ENCODE results near the gene ORM1. TPM values are rescaled to one million over a fixed set of nuclear protein-coding genes. Genes with fewer than 3 reads are reported as not detected.

The ORM1 gene
- total and polyA plus RNA-seq, 4 donors = 22.4 to 1,249 (median 184) TPM

GRCh38 chr9:114371973-114372917, 49.3 kb downstream of the ORM1 start:
- H3K4me1 ChIP-seq (ENCODE audit: control insufficient read depth in 5 of 5, insufficient read depth in 5 of 5, low read length in 5 of 5) = peaks cover 0 to 25% (median 4%) of the 10 kb centered on the region in 5 donors
- DNase-seq (no peak), ATAC-seq (ENCODE audit: insufficient read depth, low FRiP score) (peak; percentile 39)
- H3K27me3 ChIP-seq (ENCODE audit: control insufficient read depth in 3 of 3, insufficient read depth in 3 of 3, low read length in 2 of 3) = no peaks in the 10 kb centered on the region
- WGBS, 2 donors = 13 to 15% methylated on average over 14 of the region's 14 CpGs
- TF ChIP-seq, protein P1, sequence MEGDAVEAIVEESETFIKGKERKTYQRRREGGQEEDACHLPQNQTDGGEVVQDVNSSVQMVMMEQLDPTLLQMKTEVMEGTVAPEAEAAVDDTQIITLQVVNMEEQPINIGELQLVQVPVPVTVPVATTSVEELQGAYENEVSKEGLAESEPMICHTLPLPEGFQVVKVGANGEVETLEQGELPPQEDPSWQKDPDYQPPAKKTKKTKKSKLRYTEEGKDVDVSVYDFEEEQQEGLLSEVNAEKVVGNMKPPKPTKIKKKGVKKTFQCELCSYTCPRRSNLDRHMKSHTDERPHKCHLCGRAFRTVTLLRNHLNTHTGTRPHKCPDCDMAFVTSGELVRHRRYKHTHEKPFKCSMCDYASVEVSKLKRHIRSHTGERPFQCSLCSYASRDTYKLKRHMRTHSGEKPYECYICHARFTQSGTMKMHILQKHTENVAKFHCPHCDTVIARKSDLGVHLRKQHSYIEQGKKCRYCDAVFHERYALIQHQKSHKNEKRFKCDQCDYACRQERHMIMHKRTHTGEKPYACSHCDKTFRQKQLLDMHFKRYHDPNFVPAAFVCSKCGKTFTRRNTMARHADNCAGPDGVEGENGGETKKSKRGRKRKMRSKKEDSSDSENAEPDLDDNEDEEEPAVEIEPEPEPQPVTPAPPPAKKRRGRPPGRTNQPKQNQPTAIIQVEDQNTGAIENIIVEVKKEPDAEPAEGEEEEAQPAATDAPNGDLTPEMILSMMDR (IDR thresholded peaks at IDR 0.05; ENCODE audit: control extremely low read depth, extremely low read depth) = no peak
- H3K9ac ChIP-seq (ENCODE audit: insufficient read depth in 1 of 2, low read length in 2 of 2) = no peak overlapping the region
- peaks cover 0 to 37% (median 33%) of the 10 kb centered on the region in 4 donors for H3K36me3 ChIP-seq (ENCODE audit: control insufficient read depth in 4 of 4, insufficient read depth in 4 of 4, low read length in 4 of 4)
- H3K9me3 ChIP-seq (ENCODE audit: control insufficient read depth in 4 of 4, insufficient read depth in 3 of 4, low read length in 3 of 4) = no peaks in the 10 kb centered on the region
- peak overlapping the region in 1 of 2 donors; percentile 44 for H3K27ac ChIP-seq (ENCODE audit: low read depth in 1 of 2, low read length in 1 of 2)
- H3K4me3 ChIP-seq = no peak overlapping the region

DNA sequence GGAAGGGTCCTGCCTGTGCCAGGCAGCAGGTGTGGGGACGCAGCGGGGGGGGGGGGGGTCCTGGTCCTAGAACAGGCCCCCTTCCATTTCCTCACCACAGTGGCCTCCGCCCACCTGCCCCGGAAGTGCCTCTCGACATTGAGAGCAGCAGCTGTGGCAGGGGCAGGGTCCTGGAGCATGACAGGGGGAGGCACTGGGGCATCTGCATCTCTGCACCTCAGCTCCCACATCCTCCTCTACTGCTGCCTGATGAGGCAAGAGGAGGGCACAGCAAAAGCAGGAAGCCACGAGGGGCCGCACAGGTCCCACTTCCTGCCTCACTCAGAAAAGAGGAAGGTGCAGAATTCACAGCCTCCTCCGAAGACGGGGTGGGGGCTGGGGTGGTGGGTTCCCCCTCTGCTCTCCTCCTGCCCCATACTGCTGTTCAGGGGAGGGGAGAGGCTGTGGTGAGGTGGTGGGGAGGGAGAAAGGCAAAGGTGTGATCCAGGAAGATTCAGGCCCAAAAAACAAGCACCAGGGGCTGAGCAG, 50.1 kb downstream of the ORM1 start:
- Histone ChIP-seq H3K9ac (ENCODE audit: insufficient read depth in 1 of 2, low read length in 2 of 2) (no peak overlapping the region), H3K36me3 (ENCODE audit: control insufficient read depth in 4 of 4, insufficient read depth in 4 of 4, low read length in 4 of 4) (peaks cover 0 to 35% (median 32%) of the 10 kb centered on the region in 4 donors), H3K4me3 (no peak overlapping the region), H3K27me3 (ENCODE audit: control insufficient read depth in 3 of 3, insufficient read depth in 3 of 3, low read length in 2 of 3) (no peaks in the 10 kb centered on the region), H3K4me1 (ENCODE audit: control insufficient read depth in 5 of 5, insufficient read depth in 5 of 5, low read length in 5 of 5) (peaks cover 0 to 20% (median 4%) of the 10 kb centered on the region in 5 donors), H3K27ac (ENCODE audit: low read depth in 1 of 2, low read length in 1 of 2) (peak overlapping the region in 1 of 2 donors; percentile 44), H3K9me3 (ENCODE audit: control insufficient read depth in 4 of 4, insufficient read depth in 3 of 4, low read length in 3 of 4) (no peaks in the 10 kb centered on the region)
- TF ChIP-seq, protein P1 (IDR thresholded peaks at IDR 0.05; ENCODE audit: control extremely low read depth, extremely low read depth) = no peak
- 10 to 29% methylated on average over 9 of the region's 9 CpGs for WGBS, 2 donors
- ATAC-seq (ENCODE audit: insufficient read depth, low FRiP score) = peak; percentile 65
- DNase-seq = peak in 1 of 3 donors; percentile 30

DNA sequence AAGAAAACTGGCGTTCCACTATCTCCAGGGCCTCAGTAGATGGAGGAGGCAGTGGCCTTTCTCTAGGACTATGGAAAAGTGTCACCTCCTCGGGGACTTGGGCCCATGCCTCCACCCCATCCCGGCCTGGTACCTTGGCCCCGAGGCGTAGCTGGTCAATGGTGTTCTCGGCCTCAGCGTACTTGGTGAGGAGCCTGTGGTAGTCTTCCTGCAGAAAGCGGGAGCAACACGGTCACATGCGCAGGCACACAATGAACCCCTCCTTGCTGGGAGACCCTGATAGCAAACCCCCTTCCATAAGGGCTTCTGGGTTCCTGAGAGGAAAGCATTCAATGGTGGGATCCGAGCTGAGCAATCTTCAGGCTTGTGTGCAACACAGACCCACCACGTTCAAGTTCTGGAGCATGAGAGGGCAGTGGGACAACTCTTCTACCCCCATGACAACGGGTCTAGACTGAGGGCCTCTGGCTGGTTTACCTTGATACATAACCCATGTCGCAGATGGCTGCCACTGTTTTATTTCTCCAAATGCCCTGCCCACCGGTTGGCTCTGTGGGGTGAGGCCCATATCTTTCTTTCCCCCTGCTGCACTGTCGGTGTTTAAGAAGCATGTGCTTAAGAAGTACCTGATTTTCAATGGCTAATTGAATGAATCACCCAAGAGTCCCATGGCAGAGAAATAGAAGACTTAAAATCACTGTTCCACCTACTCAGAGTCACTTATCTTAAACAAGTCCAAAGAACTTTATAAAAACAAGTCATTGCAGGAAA, 51.2 kb downstream of the ORM1 start:
- no peak overlapping the region for H3K4me3 ChIP-seq
- H3K4me1 ChIP-seq (ENCODE audit: control insufficient read depth in 5 of 5, insufficient read depth in 5 of 5, low read length in 5 of 5) = peaks cover 0 to 17% (median 4%) of the 10 kb centered on the region in 5 donors
- TF ChIP-seq, protein P1 (IDR thresholded peaks at IDR 0.05; ENCODE audit: control extremely low read depth, extremely low read depth) = no peak
- DNase-seq (no peak), ATAC-seq (ENCODE audit: insufficient read depth, low FRiP score) (no peak)
- no peak overlapping the region for H3K27ac ChIP-seq (ENCODE audit: low read depth in 1 of 2, low read length in 1 of 2)
- H3K27me3 ChIP-seq (ENCODE audit: control insufficient read depth in 3 of 3, insufficient read depth in 3 of 3, low read length in 2 of 3) = no peaks in the 10 kb centered on the region
- no peaks in the 10 kb centered on the region for H3K9me3 ChIP-seq (ENCODE audit: control insufficient read depth in 4 of 4, insufficient read depth in 3 of 4, low read length in 3 of 4)
- no peak overlapping the region for H3K9ac ChIP-seq (ENCODE audit: insufficient read depth in 1 of 2, low read length in 2 of 2)
- WGBS, 2 donors = 88 to 89% methylated on average over 16 of the region's 16 CpGs
- H3K36me3 ChIP-seq (ENCODE audit: control insufficient read depth in 4 of 4, insufficient read depth in 4 of 4, low read length in 4 of 4) = peaks cover 0 to 41% (median 31%) of the 10 kb centered on the region in 4 donors
